ENCODE data around the gene FCHSD1. TPM values are rescaled to one million over a fixed set of nuclear protein-coding genes. Genes with fewer than 3 reads are reported as not detected.

Gene FCHSD1
- total and polyA plus RNA-seq, 10 of the 15 experiments (the other 5 are each of a cell fraction or from before 2014, with no cell fraction given) = 0.97 to 22.8 (median 10.7) TPM

- TF ChIP-seq CREB1 (IDR thresholded peaks at IDR 0.05; ENCODE audit: low read depth) = no peak
- TF ChIP-seq NFYB (IDR thresholded peaks at IDR 0.05; ENCODE audit: insufficient read depth, low read depth, low read length) = no peak
- TF ChIP-seq, protein P1, sequence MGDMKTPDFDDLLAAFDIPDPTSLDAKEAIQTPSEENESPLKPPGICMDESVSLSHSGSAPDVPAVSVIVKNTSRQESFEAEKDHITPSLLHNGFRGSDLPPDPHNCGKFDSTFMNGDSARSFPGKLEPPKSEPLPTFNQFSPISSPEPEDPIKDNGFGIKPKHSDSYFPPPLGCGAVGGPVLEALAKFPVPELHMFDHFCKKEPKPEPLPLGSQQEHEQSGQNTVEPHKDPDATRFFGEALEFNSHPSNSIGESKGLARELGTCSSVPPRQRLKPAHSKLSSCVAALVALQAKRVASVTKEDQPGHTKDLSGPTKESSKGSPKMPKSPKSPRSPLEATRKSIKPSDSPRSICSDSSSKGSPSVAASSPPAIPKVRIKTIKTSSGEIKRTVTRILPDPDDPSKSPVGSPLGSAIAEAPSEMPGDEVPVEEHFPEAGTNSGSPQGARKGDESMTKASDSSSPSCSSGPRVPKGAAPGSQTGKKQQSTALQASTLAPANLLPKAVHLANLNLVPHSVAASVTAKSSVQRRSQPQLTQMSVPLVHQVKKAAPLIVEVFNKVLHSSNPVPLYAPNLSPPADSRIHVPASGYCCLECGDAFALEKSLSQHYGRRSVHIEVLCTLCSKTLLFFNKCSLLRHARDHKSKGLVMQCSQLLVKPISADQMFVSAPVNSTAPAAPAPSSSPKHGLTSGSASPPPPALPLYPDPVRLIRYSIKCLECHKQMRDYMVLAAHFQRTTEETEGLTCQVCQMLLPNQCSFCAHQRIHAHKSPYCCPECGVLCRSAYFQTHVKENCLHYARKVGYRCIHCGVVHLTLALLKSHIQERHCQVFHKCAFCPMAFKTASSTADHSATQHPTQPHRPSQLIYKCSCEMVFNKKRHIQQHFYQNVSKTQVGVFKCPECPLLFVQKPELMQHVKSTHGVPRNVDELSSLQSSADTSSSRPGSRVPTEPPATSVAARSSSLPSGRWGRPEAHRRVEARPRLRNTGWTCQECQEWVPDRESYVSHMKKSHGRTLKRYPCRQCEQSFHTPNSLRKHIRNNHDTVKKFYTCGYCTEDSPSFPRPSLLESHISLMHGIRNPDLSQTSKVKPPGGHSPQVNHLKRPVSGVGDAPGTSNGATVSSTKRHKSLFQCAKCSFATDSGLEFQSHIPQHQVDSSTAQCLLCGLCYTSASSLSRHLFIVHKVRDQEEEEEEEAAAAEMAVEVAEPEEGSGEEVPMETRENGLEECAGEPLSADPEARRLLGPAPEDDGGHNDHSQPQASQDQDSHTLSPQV (IDR thresholded peaks at IDR 0.05) = no peak
- TF ChIP-seq E4F1 (IDR thresholded peaks at IDR 0.05; ENCODE audit: borderline replicate concordance, partially characterized antibody) = no peak
- no peak for TF ChIP-seq SMARCA5 (IDR thresholded peaks at IDR 0.05)
- no peak for TF ChIP-seq CUX1 (IDR thresholded peaks at IDR 0.05; ENCODE audit: insufficient replicate concordance, low read depth, low read length)
- TF ChIP-seq, protein P2, sequence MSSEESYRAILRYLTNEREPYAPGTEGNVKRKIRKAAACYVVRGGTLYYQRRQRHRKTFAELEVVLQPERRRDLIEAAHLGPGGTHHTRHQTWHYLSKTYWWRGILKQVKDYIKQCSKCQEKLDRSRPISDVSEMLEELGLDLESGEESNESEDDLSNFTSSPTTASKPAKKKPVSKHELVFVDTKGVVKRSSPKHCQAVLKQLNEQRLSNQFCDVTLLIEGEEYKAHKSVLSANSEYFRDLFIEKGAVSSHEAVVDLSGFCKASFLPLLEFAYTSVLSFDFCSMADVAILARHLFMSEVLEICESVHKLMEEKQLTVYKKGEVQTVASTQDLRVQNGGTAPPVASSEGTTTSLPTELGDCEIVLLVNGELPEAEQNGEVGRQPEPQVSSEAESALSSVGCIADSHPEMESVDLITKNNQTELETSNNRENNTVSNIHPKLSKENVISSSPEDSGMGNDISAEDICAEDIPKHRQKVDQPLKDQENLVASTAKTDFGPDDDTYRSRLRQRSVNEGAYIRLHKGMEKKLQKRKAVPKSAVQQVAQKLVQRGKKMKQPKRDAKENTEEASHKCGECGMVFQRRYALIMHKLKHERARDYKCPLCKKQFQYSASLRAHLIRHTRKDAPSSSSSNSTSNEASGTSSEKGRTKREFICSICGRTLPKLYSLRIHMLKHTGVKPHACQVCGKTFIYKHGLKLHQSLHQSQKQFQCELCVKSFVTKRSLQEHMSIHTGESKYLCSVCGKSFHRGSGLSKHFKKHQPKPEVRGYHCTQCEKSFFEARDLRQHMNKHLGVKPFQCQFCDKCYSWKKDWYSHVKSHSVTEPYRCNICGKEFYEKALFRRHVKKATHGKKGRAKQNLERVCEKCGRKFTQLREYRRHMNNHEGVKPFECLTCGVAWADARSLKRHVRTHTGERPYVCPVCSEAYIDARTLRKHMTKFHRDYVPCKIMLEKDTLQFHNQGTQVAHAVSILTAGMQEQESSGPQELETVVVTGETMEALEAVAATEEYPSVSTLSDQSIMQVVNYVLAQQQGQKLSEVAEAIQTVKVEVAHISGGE (CRISPR knock-in tag; IDR thresholded peaks at IDR 0.05) = no peak
- TF ChIP-seq ZZZ3 (IDR thresholded peaks at IDR 0.05; ENCODE audit: control insufficient read depth, insufficient read length, low read depth) = no peak
- TF ChIP-seq, protein P3, sequence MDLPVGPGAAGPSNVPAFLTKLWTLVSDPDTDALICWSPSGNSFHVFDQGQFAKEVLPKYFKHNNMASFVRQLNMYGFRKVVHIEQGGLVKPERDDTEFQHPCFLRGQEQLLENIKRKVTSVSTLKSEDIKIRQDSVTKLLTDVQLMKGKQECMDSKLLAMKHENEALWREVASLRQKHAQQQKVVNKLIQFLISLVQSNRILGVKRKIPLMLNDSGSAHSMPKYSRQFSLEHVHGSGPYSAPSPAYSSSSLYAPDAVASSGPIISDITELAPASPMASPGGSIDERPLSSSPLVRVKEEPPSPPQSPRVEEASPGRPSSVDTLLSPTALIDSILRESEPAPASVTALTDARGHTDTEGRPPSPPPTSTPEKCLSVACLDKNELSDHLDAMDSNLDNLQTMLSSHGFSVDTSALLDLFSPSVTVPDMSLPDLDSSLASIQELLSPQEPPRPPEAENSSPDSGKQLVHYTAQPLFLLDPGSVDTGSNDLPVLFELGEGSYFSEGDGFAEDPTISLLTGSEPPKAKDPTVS (IDR thresholded peaks at IDR 0.05; ENCODE audit: low read depth, low read length) = no peak
- no peak for TF ChIP-seq RELA (IDR thresholded peaks at IDR 0.05; ENCODE audit: borderline replicate concordance, partially characterized antibody)
Observed at GRCh38 chr5:141697586-141697985, 46.4 kb upstream of the FCHSD1 start (continued).
